Measurements from ENCODE around the gene NHS.

NHS gene

GRCh38 chrX:17403972-17404371 lies 29.0 kb downstream of the NHS start:
- H3K4me3 ChIP-seq (replicated peaks; ENCODE audit: low read depth, low read length), result no peak overlapping the region
- TF ChIP-seq, protein P1, sequence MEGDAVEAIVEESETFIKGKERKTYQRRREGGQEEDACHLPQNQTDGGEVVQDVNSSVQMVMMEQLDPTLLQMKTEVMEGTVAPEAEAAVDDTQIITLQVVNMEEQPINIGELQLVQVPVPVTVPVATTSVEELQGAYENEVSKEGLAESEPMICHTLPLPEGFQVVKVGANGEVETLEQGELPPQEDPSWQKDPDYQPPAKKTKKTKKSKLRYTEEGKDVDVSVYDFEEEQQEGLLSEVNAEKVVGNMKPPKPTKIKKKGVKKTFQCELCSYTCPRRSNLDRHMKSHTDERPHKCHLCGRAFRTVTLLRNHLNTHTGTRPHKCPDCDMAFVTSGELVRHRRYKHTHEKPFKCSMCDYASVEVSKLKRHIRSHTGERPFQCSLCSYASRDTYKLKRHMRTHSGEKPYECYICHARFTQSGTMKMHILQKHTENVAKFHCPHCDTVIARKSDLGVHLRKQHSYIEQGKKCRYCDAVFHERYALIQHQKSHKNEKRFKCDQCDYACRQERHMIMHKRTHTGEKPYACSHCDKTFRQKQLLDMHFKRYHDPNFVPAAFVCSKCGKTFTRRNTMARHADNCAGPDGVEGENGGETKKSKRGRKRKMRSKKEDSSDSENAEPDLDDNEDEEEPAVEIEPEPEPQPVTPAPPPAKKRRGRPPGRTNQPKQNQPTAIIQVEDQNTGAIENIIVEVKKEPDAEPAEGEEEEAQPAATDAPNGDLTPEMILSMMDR (IDR thresholded peaks at IDR 0.05; ENCODE audit: low read length, missing control alignments), result no peak
- no peak for DNase-seq (ENCODE audit: low read depth)

DNA sequence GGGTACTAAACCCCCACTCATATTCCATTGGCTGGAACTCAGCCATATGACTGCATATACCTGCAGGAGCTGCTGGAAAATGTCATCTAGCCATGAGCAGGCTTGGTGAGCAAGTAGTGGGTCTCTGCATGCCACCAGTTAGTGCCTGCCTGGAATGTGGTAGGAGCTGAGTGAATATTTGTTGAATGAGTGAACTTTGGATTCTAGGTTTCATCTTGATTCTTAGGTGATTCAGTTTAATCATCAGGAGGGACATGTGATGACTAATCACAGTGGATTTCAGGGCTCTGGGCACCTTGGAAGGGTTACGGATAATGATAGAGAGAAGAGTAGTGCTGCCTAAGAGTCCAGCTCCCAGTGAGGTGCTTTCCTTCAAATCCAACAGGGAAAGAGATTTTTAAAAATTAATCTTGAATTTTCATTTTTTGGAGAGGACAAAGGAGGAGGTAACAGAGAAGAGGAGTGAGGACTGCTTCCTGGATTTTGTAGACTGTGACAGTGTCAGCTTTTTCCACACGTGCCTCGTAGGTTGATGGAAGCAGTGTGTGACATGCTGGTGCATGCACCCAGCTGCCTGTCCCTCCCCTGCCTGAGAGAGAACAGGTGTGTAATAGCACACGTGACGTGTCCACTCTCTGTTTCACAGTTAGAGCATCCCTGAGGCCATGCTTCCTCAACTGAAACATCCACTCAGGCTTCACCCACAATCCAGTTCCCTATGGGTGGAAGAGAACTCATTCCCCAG lies 30.4 kb downstream of the NHS start:
- H3K4me3 ChIP-seq (replicated peaks; ENCODE audit: low read depth, low read length), result no peak overlapping the region
- no peak for DNase-seq (ENCODE audit: low read depth)
- TF ChIP-seq, protein P1 (IDR thresholded peaks at IDR 0.05; ENCODE audit: low read length, missing control alignments), result no peak

GRCh38 chrX:17409566-17410290 lies 34.7 kb downstream of the NHS start:
- DNase-seq (ENCODE audit: low read depth), result no peak
- H3K4me3 ChIP-seq (replicated peaks; ENCODE audit: low read depth, low read length), result no peak overlapping the region
- TF ChIP-seq, protein P1 (IDR thresholded peaks at IDR 0.05; ENCODE audit: low read length, missing control alignments), result no peak

DNA sequence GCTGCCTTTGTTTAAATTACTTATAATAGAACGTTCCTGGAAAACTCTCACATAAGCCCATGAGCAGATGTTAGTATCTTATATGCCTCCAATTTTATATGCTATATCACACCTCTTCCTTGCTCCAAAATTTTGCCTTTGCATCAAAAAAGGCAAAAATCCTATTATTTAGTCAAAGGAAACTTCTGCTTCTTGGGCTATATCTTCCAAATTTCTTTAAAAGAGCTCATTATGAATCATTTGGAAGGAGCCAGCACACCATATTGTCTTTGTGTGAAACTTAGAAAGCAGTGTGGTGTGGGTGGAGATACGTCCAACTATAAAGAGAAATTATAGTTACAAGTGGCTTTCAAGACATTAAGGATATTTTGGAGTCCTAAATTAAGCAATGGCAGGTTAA lies 35.7 kb downstream of the NHS start:
- no peak for DNase-seq (ENCODE audit: low read depth)
- H3K4me3 ChIP-seq (replicated peaks; ENCODE audit: low read depth, low read length), result no peak overlapping the region
- TF ChIP-seq, protein P1 (IDR thresholded peaks at IDR 0.05; ENCODE audit: low read length, missing control alignments), result no peak

GRCh38 chrX:17411205-17411604 lies 36.2 kb downstream of the NHS start:
- TF ChIP-seq, protein P1 (IDR thresholded peaks at IDR 0.05; ENCODE audit: low read length, missing control alignments), result no peak

DNA sequence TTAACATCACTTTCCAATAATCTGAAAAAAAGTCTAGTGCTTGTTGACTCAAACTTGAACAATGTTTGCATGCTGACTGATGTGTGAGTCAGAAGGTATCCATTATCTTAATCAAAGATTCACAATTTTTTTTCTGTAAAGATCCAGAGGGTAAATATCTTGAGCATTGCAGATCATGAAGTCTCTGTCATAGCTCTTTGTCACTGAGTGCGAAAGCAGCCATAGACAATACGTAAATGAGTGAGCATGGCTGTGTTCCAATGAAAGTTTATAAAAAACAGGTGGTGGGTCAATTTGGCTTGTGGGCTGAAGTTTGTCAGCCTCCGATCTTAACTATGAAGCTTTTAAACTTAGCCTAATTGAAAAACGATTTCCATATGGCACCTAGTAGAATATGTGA lies 37.7 kb downstream of the NHS start:
- no peak overlapping the region for H3K4me3 ChIP-seq (replicated peaks; ENCODE audit: low read depth, low read length)

More at GRCh38 chrX:17411205-17411604, 36.2 kb downstream of the NHS start:
- DNase-seq (ENCODE audit: low read depth), result no peak
- no peak overlapping the region for H3K4me3 ChIP-seq (replicated peaks; ENCODE audit: low read depth, low read length)

More for the DNA sequence above, 37.7 kb downstream of the NHS start:
- DNase-seq (ENCODE audit: low read depth), result peak; percentile 41
- TF ChIP-seq, protein P1 (IDR thresholded peaks at IDR 0.05; ENCODE audit: low read length, missing control alignments), result no peak
